OCI-LY3 (cell line): Measurements from ENCODE around the gene ADCY5.

Experiments
- H2AFZ ChIP-seq: fragments of 200-600, 300-600 bp; shearing (Covaris generic); 2 replicates; pipeline ENCODE4 v1.6.0; 2014; ENCODE audit warnings: antibody characterized with exemption, low read depth, low read length
- H3K27ac ChIP-seq: fragments of 200-600, 300-600 bp; sonication (generic); 2 replicates; pipeline ENCODE4 v1.5.1; 2014; ENCODE audit warnings: mild to moderate bottlenecking, low read length, moderate library complexity, mixed read lengths
- H3K27me3 ChIP-seq: fragments of 200-600, 300-600 bp; sonication (generic); 2 replicates; pipeline ENCODE4 v1.6.1; 2014; ENCODE audit warnings: low read depth, low read length, mixed read lengths
- H3K36me3 ChIP-seq: fragments of 200-600, 300-600 bp; sonication (generic); replicated peaks from 2 replicates; pipeline ENCODE3; 2014; ENCODE audit warnings: low read depth, low read length, mixed read lengths
- H3K4me1 ChIP-seq: fragments of 300-600, 200-600 bp; sonication (generic); 2 replicates; pipeline ENCODE4 v1.6.1; 2014; ENCODE audit warnings: low read length, mixed read lengths
- H3K4me2 ChIP-seq: fragments of 200-600, 300-600 bp; sonication (generic); 2 replicates; pipeline ENCODE4 v1.6.1; 2014; ENCODE audit warnings: low read length, mixed read lengths
- H3K4me3 ChIP-seq: fragments of 300-600, 200-600 bp; sonication (generic); 2 replicates; pipeline ENCODE4 v1.5.1; 2014; ENCODE audit warnings: antibody characterized with exemption, mild to moderate bottlenecking, low read length, moderate library complexity
- H3K79me2 ChIP-seq: fragments of 300-600, 200-600 bp; shearing (Covaris generic); 2 replicates; pipeline ENCODE4 v1.6.1; 2014; ENCODE audit warnings: mild to moderate bottlenecking, low read length, mixed read lengths
- H3K9ac ChIP-seq: fragments of 300-600, 200-600 bp; shearing (Covaris generic); 2 replicates; pipeline ENCODE4 v1.6.0; 2014; ENCODE audit warnings: mild to moderate bottlenecking, low read length, moderate library complexity
- H3K9me3 ChIP-seq: fragments of 200-600, 300-600 bp; shearing (Covaris generic); 2 replicates; pipeline ENCODE4 v1.6.1; 2014; ENCODE audit warnings: low read length, mixed read lengths; ENCODE audit not compliant: insufficient read depth
- H4K20me1 ChIP-seq: fragments of 200-600, 300-600 bp; sonication (generic); 2 replicates; pipeline ENCODE4 v1.6.1; 2016; ENCODE audit warnings: low read length, mixed read lengths; ENCODE audit not compliant: insufficient read depth
- EZH2phosphoT487 ChIP-seq: fragments of 200-600 bp; shearing (Covaris generic); IDR thresholded peaks from 2 replicates; pipeline ENCODE4 v1.6.1; 2018; ENCODE audit warnings: antibody characterized with exemption, mixed run types, low read depth
- TF ChIP-seq, protein P1 (sequence below): fragments of 200-600, 300-600 bp; sonication (generic); IDR thresholded peaks from 2 replicates; pipeline ENCODE4 v1.5.1; 2014; ENCODE audit warnings: antibody characterized with exemption, low read length, low read depth

Gene ADCY5

DNA sequence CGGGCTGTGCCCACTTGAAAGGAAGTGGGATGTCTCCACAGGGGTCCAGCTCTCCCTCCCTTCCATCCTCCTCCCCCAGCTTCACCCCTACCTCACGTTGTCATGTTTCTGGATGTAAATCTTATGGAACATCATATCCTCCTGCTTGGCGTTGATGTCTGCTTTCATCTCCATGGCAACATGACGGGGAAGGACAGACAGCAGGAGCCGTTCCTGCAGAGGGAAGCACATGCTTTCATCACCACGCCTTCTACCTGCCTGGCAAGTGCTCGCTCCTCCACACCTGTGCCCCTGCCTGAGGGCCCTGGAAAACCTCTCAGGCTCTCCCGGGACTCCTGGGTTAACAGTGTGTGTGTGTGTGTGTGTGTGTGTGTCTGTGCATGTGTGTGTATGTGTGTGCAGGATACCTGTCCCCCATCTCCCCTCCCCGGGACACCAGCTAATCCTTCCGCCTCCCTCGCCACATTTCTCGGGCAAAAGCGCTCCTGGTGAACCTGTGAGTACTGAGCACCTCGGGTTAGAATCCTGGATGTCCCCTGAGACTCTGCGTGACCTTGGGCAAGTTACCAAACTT lies 101.1 kb downstream of the ADCY5 start:
- no peak overlapping the region for H3K4me3 ChIP-seq
- H3K4me2 ChIP-seq: no peak overlapping the region
- no peak for TF ChIP-seq EZH2phosphoT487
- TF ChIP-seq, protein P1, sequence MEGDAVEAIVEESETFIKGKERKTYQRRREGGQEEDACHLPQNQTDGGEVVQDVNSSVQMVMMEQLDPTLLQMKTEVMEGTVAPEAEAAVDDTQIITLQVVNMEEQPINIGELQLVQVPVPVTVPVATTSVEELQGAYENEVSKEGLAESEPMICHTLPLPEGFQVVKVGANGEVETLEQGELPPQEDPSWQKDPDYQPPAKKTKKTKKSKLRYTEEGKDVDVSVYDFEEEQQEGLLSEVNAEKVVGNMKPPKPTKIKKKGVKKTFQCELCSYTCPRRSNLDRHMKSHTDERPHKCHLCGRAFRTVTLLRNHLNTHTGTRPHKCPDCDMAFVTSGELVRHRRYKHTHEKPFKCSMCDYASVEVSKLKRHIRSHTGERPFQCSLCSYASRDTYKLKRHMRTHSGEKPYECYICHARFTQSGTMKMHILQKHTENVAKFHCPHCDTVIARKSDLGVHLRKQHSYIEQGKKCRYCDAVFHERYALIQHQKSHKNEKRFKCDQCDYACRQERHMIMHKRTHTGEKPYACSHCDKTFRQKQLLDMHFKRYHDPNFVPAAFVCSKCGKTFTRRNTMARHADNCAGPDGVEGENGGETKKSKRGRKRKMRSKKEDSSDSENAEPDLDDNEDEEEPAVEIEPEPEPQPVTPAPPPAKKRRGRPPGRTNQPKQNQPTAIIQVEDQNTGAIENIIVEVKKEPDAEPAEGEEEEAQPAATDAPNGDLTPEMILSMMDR: no peak
- H3K36me3 ChIP-seq: no peaks in the 10 kb centered on the region
- H3K4me1 ChIP-seq: no peaks in the 10 kb centered on the region
- H3K9ac ChIP-seq: no peak overlapping the region
- H3K27ac ChIP-seq: no peak overlapping the region
- peaks cover 27% of the 10 kb centered on the region for H3K27me3 ChIP-seq
- no peaks in the 10 kb centered on the region for H3K79me2 ChIP-seq
- H3K9me3 ChIP-seq: no peaks in the 10 kb centered on the region
- H2AFZ ChIP-seq: no peak overlapping the region
- H4K20me1 ChIP-seq: no peaks in the 10 kb centered on the region

DNA sequence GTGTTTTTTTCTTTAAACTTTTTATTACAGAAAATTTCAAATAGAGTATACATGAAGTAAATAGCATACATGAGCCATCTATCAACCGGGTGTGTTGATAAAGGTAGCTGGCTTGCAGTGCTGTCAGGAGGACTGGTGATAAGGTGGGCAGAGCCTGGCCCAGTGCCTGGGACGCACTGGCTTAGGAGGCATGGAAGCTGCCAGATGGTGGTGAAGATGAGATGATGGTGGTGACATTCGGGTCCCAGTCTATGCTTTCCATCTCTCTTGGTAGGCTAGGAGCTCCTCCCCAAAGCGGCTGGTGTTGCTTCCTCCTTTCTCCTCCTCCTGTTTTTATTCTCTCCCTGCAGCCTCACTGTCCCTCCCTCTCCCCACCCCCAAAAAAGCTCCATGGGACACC lies 101.7 kb downstream of the ADCY5 start:
- Histone ChIP-seq H3K9ac (no peak overlapping the region), H3K4me3 (no peak overlapping the region), H3K36me3 (no peaks in the 10 kb centered on the region), H3K27me3 (peaks cover 28% of the 10 kb centered on the region), H3K27ac (no peak overlapping the region), H4K20me1 (no peaks in the 10 kb centered on the region), H3K4me2 (no peak overlapping the region), H3K79me2 (no peaks in the 10 kb centered on the region), H3K9me3 (no peaks in the 10 kb centered on the region), H2AFZ (no peak overlapping the region), H3K4me1 (no peaks in the 10 kb centered on the region)
- TF ChIP-seq, protein P1: no peak
- TF ChIP-seq EZH2phosphoT487: no peak

DNA sequence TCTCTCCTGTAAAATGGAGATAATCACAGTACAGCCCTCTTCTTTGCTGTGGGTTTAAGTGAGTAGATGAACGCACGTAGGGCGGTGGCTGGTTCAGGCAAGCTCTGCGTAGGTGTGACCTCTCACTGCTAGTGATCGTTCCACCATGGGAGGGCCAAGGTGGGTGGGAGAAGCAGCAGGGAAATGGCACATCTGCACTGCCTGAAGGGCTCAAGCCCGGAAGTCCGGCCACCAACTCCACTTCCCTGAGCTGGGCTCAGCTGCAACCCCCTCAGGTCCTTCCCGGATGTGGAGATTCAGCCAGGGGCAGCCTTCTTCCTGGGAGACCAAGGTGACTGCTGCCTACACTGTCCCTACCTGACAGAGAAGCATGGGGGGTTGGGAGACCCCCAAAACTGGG lies 102.9 kb downstream of the ADCY5 start:
- Histone ChIP-seq H3K4me3 (no peak overlapping the region), H3K27me3 (peaks cover 33% of the 10 kb centered on the region), H3K79me2 (no peaks in the 10 kb centered on the region), H3K36me3 (no peaks in the 10 kb centered on the region), H3K27ac (no peak overlapping the region), H2AFZ (no peak overlapping the region), H3K9ac (no peak overlapping the region), H3K4me1 (no peaks in the 10 kb centered on the region), H3K4me2 (no peak overlapping the region), H3K9me3 (no peaks in the 10 kb centered on the region), H4K20me1 (no peaks in the 10 kb centered on the region)
- TF ChIP-seq, protein P1: no peak
- no peak for TF ChIP-seq EZH2phosphoT487

DNA sequence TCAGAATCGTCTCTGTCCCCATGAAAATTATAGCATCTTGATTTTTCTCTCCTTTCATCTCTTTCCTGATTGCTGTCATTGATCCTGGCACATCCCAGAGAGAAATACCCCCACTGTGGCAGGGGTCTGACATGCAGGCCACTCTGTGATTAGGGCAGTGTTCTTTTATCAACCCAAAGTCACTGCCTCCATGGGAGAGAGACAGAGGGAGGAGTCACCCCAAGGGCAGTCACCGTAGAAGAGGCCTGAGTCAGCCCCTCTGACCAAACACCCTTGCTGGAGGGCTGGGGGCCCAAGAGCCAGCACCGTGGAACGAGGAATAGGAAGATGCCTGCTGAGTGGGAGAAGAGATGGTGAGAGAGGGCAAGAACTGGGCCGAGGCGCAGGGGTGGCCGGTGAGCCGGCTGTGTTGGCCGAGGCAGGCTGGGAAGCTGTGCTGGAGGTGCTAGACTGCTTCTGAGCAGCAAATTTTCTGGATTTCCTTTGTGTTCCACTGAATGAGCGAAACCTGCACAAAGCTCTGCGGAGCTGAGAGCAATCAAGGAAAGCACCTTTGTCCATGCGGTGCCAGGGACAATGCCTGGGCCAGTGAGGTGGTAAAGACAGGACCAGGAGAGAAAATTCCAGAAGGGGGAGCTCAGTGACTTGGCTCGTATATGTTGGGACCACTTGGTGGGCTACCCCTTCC lies 103.8 kb downstream of the ADCY5 start:
- no peak overlapping the region for H3K4me2 ChIP-seq
- TF ChIP-seq, protein P1: no peak
- TF ChIP-seq EZH2phosphoT487: no peak
- no peaks in the 10 kb centered on the region for H3K9me3 ChIP-seq
- no peaks in the 10 kb centered on the region for H3K79me2 ChIP-seq
- peaks cover 25% of the 10 kb centered on the region for H3K27me3 ChIP-seq
- no peaks in the 10 kb centered on the region for H3K36me3 ChIP-seq
- no peak overlapping the region for H3K27ac ChIP-seq
- no peaks in the 10 kb centered on the region for H3K4me1 ChIP-seq
- no peaks in the 10 kb centered on the region for H4K20me1 ChIP-seq
- no peak overlapping the region for H3K4me3 ChIP-seq
- no peak overlapping the region for H2AFZ ChIP-seq
- no peak overlapping the region for H3K9ac ChIP-seq
